Ramos (cell line): ENCODE data around the gene PTPN11.
"Not testable (repeated sequence)": the region's sequence is repeated elsewhere in the genome, so short reads cannot be mapped to it uniquely, and the experiment has no call there.

Source experiments
- in situ Hi-C: fragments of 300-500 bp; cut with MboI; formaldehyde crosslinking; loops from one replicate; pipeline ENCODE4 v1.14.3; 2022; ENCODE audit warnings: low sequenced_read_pairs; ENCODE audit not compliant: unreplicated experiment

PTPN11 gene

GRCh38 chr12:112503512-112503911 is 84.8 kb downstream of the PTPN11 start:
- in situ Hi-C loops: no loop called here

- in situ Hi-C loops: no loop called here
Observed at GRCh38 chr12:112506513-112507166, 87.9 kb downstream of the PTPN11 start.

- in situ Hi-C loops: no loop called here
Observed at GRCh38 chr12:112513471-112513870, 94.7 kb downstream of the PTPN11 start.

GRCh38 chr12:112514456-112514855 is 95.7 kb downstream of the PTPN11 start:
- in situ Hi-C loops: no loop called here

GRCh38 chr12:112514926-112515642 is 96.3 kb downstream of the PTPN11 start:
- in situ Hi-C loops: no loop called here

- in situ Hi-C loops: no loop called here
Observed at GRCh38 chr12:112515868-112516267, 97.1 kb downstream of the PTPN11 start.

GRCh38 chr12:112517730-112518364 is 99.1 kb downstream of the PTPN11 start:
- in situ Hi-C loops: no loop called here

- in situ Hi-C loops: no loop called here
Observed at GRCh38 chr12:112518365-112518735, 99.6 kb downstream of the PTPN11 start.

- in situ Hi-C loops: not testable (repeated sequence)
Observed at GRCh38 chr12:112519841-112520340, 101.1 kb downstream of the PTPN11 start.

- in situ Hi-C loops: no loop called here
Observed at GRCh38 chr12:112523856-112524255, 105.1 kb downstream of the PTPN11 start.

GRCh38 chr12:112524269-112524668 is 105.5 kb downstream of the PTPN11 start:
- in situ Hi-C loops: no loop called here

GRCh38 chr12:112524676-112525425 is 106.1 kb downstream of the PTPN11 start:
- in situ Hi-C loops: no loop called here

- in situ Hi-C loops: no loop called here
Observed at GRCh38 chr12:112525426-112525809, 106.7 kb downstream of the PTPN11 start.

GRCh38 chr12:112527082-112527481 is 108.3 kb downstream of the PTPN11 start:
- in situ Hi-C loops: no loop called here

GRCh38 chr12:112527501-112527900 is 108.8 kb downstream of the PTPN11 start:
- in situ Hi-C loops: no loop called here

GRCh38 chr12:112528521-112528920 is 109.8 kb downstream of the PTPN11 start:
- in situ Hi-C loops: no loop called here

GRCh38 chr12:112530941-112531340 is 112.2 kb downstream of the PTPN11 start:
- in situ Hi-C loops: no loop called here

GRCh38 chr12:112532106-112532505 is 113.4 kb downstream of the PTPN11 start:
- in situ Hi-C loops: no loop called here

- in situ Hi-C loops: no loop called here
Observed at GRCh38 chr12:112533528-112533927, 114.8 kb downstream of the PTPN11 start.

GRCh38 chr12:112535017-112535416 is 116.3 kb downstream of the PTPN11 start:
- in situ Hi-C loops: no loop called here
